ENCODE results near the gene HCK.

GRCh38 chr20:32062776-32063170 lies 10.7 kb downstream of the HCK start:
- TF ChIP-seq CTCF (conservative IDR thresholded peaks at IDR 0.05 in 1 of 2, IDR thresholded peaks at IDR 0.05 in 1 of 2; ENCODE audit: low read depth in 1 of 2, low read length in 2 of 2) (no peak), EZH2 (IDR thresholded peaks at IDR 0.05; ENCODE audit: low read length, missing control alignments) (no peak)
